ENCODE measurements around the gene CLCA2. TPM values are rescaled to one million over a fixed set of nuclear protein-coding genes. Genes with fewer than 3 reads are reported as not detected.

Gene CLCA2
- total RNA-seq, 1 donor from 2014 or later, result 0.11 TPM

DNA sequence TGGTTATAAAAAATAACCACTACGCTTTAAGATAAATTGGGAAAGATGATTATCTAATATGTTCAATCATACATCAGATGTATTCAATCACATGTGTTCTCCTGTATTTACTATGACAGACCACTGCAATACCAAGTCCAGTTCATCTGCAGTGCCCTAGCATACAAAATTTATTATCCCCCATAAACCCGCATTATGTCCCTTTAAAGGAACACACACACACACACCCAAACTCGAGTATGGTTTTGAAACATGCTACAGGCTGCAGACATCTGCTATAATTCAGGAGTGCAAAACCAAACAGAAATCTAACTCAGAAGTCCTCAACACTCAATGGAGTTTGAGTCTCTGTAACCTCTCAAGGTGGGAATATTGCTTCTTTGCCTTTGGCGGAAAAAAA, 42.7 kb upstream of the CLCA2 start:
- H3K9me3 Mint-ChIP-seq, result peaks cover 17% of the 10 kb centered on the region
- H3K27me3 Mint-ChIP-seq (ENCODE audit: low read depth), result no peaks in the 10 kb centered on the region
- peaks cover 27% of the 10 kb centered on the region for H3K36me3 Mint-ChIP-seq
- no peak overlapping the region for H3K27ac Mint-ChIP-seq
- H3K4me1 Mint-ChIP-seq, result peaks cover 3% of the 10 kb centered on the region
- no peak for DNase-seq (ENCODE audit: low spot score in 2 of 2, unreplicated experiment in 2 of 2)
- no peak overlapping the region for H3K4me3 Mint-ChIP-seq
- no peak for TF ChIP-seq CTCF (IDR thresholded peaks at IDR 0.05; ENCODE audit: unreplicated experiment)

GRCh38 chr1:86382878-86383277, 41.1 kb upstream of the CLCA2 start:
- no peak for DNase-seq (ENCODE audit: low spot score in 2 of 2, unreplicated experiment in 2 of 2)
- peaks cover 10% of the 10 kb centered on the region for H3K36me3 Mint-ChIP-seq
- H3K4me3 Mint-ChIP-seq, result no peak overlapping the region
- no peaks in the 10 kb centered on the region for H3K27me3 Mint-ChIP-seq (ENCODE audit: low read depth)
- H3K4me1 Mint-ChIP-seq, result peaks cover 3% of the 10 kb centered on the region
- peaks cover 6% of the 10 kb centered on the region for H3K9me3 Mint-ChIP-seq
- no peak for TF ChIP-seq CTCF (IDR thresholded peaks at IDR 0.05; ENCODE audit: unreplicated experiment)
- H3K27ac Mint-ChIP-seq, result no peak overlapping the region

DNA sequence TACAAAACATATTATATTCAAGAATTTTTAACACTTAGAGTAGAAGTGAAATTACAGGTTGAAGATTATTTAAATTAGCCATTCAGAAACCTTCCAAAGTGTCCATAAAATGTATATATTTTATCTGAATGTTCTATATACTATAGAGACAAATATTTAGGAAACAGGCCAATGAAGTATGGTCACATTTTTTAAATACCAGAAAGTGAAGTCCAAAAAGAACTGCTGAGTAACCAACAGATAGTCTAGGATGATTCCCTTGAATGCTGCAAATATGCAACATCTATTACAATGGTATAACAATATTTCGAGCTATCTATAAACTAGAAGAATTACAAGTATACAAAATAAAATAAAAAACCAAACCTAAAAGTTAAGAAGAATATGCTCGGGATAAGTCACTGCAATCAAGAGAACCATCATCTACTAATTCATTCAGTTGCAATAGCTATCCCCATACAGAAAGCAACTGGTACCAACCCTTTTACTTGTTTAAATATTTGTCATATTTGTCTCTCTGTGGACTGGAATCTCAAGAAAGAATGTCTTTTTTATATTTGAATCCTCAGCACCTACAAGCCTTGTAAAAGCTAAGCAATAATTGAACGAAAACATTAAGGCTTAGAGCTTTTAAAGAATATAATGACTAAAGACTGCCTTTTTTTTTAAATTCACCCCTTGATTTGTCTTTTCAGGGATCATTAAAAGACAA, 35.9 kb upstream of the CLCA2 start:
- Mint-ChIP-seq H3K27me3 (ENCODE audit: low read depth) (no peaks in the 10 kb centered on the region), H3K4me1 (peaks cover 8% of the 10 kb centered on the region), H3K36me3 (peaks cover 19% of the 10 kb centered on the region), H3K27ac (no peak overlapping the region), H3K9me3 (peaks cover 17% of the 10 kb centered on the region), H3K4me3 (no peak overlapping the region)
- DNase-seq (ENCODE audit: low spot score in 2 of 2, unreplicated experiment in 2 of 2), result no peak
- TF ChIP-seq CTCF (IDR thresholded peaks at IDR 0.05; ENCODE audit: unreplicated experiment), result no peak

- peaks cover 17% of the 10 kb centered on the region for H3K9me3 Mint-ChIP-seq
- peaks cover 15% of the 10 kb centered on the region for H3K4me1 Mint-ChIP-seq
- no peak overlapping the region for H3K4me3 Mint-ChIP-seq
- no peak for TF ChIP-seq CTCF (IDR thresholded peaks at IDR 0.05; ENCODE audit: unreplicated experiment)
- no peak overlapping the region for H3K27ac Mint-ChIP-seq
- H3K36me3 Mint-ChIP-seq, result peaks cover 19% of the 10 kb centered on the region
- no peak for DNase-seq (ENCODE audit: low spot score in 2 of 2, unreplicated experiment in 2 of 2)
- no peaks in the 10 kb centered on the region for H3K27me3 Mint-ChIP-seq (ENCODE audit: low read depth)
These were observed 35.2 kb upstream of the CLCA2 start for GRCh38 chr1:86388777-86389176.

DNA sequence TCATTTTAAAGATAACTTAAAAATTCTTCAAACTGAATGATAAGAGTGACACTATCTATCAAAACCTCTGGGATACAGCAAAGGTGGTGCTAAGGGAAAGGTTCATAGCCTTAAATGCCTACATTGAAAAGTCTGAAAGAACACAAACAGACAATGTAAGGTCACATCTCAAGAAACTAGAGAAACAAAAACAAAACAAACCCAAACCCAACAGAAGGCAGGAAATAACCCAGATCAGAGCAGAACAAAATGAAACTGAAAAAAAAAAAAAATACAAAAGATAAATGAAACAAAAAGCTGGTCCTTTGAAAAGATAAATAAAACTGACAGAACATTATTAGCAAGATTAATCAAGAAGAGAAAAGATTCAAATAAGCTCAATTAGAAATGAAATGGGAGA, 34.7 kb upstream of the CLCA2 start:
- no peaks in the 10 kb centered on the region for H3K27me3 Mint-ChIP-seq (ENCODE audit: low read depth)
- no peak overlapping the region for H3K4me3 Mint-ChIP-seq
- no peak overlapping the region for H3K27ac Mint-ChIP-seq
- no peak for DNase-seq (ENCODE audit: low spot score in 2 of 2, unreplicated experiment in 2 of 2)
- peaks cover 17% of the 10 kb centered on the region for H3K4me1 Mint-ChIP-seq
- peaks cover 19% of the 10 kb centered on the region for H3K36me3 Mint-ChIP-seq
- TF ChIP-seq CTCF (IDR thresholded peaks at IDR 0.05; ENCODE audit: unreplicated experiment), result no peak
- H3K9me3 Mint-ChIP-seq, result peaks cover 17% of the 10 kb centered on the region

All from mesothelial cell of epicardium (in vitro differentiated cells).